ENCODE results near the gene GMDS.

The GMDS gene

GRCh38 chr6:1836690-1837089, 408.7 kb downstream of the GMDS start:
- DNase-seq (ENCODE audit: low read depth, low spot score), result no peak

GRCh38 chr6:1834646-1835516, 410.5 kb downstream of the GMDS start:
- no peak for DNase-seq (ENCODE audit: low read depth, low spot score)

- no peak for DNase-seq (ENCODE audit: low read depth, low spot score)
Measured at GRCh38 chr6:1834207-1834606, 411.2 kb downstream of the GMDS start.

- DNase-seq (ENCODE audit: low read depth, low spot score), result peak; percentile 85
Measured at GRCh38 chr6:1832844-1833787, 412.3 kb downstream of the GMDS start.

- DNase-seq (ENCODE audit: low read depth, low spot score), result no peak
Measured at GRCh38 chr6:1832358-1832757, 413.0 kb downstream of the GMDS start.

GRCh38 chr6:1827984-1828793, 417.2 kb downstream of the GMDS start:
- DNase-seq (ENCODE audit: low read depth, low spot score), result no peak

- DNase-seq (ENCODE audit: low read depth, low spot score), result no peak
Measured at GRCh38 chr6:1825926-1826325, 419.5 kb downstream of the GMDS start.

- no peak for DNase-seq (ENCODE audit: low read depth, low spot score)
Measured at GRCh38 chr6:1825277-1825676, 420.1 kb downstream of the GMDS start.

- peak; percentile 17 for DNase-seq (ENCODE audit: low read depth, low spot score)
Measured at GRCh38 chr6:1821513-1822183, 423.8 kb downstream of the GMDS start.

GRCh38 chr6:1821164-1821512, 424.3 kb downstream of the GMDS start:
- no peak for DNase-seq (ENCODE audit: low read depth, low spot score)

GRCh38 chr6:1820714-1821113, 424.7 kb downstream of the GMDS start:
- DNase-seq (ENCODE audit: low read depth, low spot score), result no peak

GRCh38 chr6:1820165-1820564, 425.2 kb downstream of the GMDS start:
- DNase-seq (ENCODE audit: low read depth, low spot score), result peak; percentile 51

GRCh38 chr6:1819007-1819406, 426.4 kb downstream of the GMDS start:
- DNase-seq (ENCODE audit: low read depth, low spot score), result no peak

GRCh38 chr6:1817033-1817761, 428.2 kb downstream of the GMDS start:
- peak; percentile 65 for DNase-seq (ENCODE audit: low read depth, low spot score)

- no peak for DNase-seq (ENCODE audit: low read depth, low spot score)
Measured at GRCh38 chr6:1815827-1816452, 429.5 kb downstream of the GMDS start.

- DNase-seq (ENCODE audit: low read depth, low spot score), result no peak
Measured at GRCh38 chr6:1814279-1814678, 431.1 kb downstream of the GMDS start.

GRCh38 chr6:1812487-1812886, 432.9 kb downstream of the GMDS start:
- no peak for DNase-seq (ENCODE audit: low read depth, low spot score)

GRCh38 chr6:1812034-1812433, 433.4 kb downstream of the GMDS start:
- DNase-seq (ENCODE audit: low read depth, low spot score), result no peak

- no peak for DNase-seq (ENCODE audit: low read depth, low spot score)
Measured at GRCh38 chr6:1810880-1811279, 434.5 kb downstream of the GMDS start.

All from astrocyte of the hippocampus (primary cell).